ENCODE data around the gene HOXA6.

Gene HOXA6

DNA sequence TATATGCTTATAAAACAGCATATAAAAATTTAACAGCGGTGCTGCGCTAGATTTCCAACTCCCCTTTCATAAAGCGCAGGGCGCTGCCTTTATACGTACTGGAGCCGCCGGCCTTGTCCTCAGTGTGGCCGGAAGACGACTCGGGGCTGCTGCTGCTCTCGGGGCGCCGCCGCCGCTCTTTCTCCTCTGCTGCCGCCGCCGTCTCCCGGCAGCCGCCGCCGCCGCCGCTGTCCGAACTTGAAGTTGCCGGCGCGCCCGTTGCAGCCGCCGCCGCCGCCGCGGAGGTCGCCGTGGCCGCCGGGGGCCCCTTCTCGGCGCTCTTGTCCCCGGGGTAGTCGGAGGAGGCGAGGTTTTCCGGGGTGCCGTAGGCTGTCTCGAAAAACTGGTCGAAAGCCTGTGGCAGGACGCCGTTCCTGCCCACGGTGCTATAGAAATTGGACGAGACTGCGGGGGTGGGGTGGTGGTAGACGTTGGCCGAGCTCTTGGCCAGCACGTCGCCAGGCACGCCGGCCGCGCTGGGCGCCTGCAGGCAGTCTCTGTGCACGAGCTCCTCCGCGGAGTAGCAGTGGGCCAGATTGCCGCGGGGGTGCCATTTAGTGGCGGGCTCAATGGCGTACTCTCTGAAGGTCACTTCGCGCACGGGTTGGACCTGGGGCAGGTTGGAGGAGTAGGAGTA, 36.9 kb upstream of the HOXA6 start:
- no peak for DNase-seq (ENCODE audit: low spot score)

- no peak for DNase-seq (ENCODE audit: low spot score)
Measured at GRCh38 chr7:27183682-27184336, 36.2 kb upstream of the HOXA6 start.

GRCh38 chr7:27182861-27183681, 35.5 kb upstream of the HOXA6 start:
- no peak for DNase-seq (ENCODE audit: low spot score)

DNA sequence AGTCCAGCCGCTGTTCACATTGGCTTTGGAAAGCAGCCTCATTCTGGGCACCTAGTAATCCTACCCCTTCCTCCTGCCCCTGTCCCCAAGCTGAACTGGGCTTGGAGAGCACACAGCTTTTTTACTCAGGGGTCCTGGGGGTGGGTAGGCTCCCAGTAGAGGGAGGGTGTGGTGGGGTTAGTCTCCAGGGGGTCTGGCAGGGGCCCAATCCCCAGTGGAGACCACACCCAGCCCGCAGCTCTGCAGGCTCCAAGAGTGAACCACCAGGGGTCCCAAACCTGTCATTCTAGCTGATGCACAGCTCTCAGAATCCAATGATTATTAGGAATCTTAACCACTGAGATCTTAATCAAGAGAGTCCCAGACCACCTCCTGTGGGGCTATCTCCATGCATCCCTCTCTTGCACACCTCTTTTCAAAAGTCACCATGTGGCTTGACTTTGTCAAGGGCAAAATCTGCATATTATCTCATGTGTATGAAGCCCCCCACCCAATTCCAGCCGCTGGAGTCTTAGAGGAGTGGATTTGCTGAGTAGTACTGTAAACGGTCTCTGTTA, 34.8 kb upstream of the HOXA6 start:
- DNase-seq (ENCODE audit: low spot score), result no peak

DNA sequence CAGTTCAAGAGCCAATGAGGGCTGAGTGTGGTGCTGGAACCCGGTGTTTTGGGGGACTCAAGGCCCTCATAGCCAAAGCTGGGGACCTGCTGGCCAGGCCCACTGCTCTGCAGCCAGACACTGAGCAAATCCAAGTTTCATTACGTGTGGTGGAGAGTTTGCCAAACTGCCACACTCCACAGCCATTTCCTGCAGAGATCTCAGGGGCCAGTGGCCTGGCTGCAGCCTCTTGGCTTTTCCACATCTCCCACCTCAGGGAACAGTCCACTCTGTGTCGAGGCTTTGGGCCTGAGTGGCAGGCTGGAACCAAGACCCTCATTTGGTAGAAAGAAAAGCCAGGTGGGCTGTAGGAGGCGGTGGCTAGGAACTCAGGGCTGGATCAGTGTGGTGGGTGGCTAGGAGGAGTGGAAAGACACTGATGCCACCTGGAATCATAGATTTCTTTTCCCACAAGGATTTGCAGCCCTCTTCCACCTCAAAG, 34.3 kb upstream of the HOXA6 start:
- no peak for DNase-seq (ENCODE audit: low spot score)

DNA sequence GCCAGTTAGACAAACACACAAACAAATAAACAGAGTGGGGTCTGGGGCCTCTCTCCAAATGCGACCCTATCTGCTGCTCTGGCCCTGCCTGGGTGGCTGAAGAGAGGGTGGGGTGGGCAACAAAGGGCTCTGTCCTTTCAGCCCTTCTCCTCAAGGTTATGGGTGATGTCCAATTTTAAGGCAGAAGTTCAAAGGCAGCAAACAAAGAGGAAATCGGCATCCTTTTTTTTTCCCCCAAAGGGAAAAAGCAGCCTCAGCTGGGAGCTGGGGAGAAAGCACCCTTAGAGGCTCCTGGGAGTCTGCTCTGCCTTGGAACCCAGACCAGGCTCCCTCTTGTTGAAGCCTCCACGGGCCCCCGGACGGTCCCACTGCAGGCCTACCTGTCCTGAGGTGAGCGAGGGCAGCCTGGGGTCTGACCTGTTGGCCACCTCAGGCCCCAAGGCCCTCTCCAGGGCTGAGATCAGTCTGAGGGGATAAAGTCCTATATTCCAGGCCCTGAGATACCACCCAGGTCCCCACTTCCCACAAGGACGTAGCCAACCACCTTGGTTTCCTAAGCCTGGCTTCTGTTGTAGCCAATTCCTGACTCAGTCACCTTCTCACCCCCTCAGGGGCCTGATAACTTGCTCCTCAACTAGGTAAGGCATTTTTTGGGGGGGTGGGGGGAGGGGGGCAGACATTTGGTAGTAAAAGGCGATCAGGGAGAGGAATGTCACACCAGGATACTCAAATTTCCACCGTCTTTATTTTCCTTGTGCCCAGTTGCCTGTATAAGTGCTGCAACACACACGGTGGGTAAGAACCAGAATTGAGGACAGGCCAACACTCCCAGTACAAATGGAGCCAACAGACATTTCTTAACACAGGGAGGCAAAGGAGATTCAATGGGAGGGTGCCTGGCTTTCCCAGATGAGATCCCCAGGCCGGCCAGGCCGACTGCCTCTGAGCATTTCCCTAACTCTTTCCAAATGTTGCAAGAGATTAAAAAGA, 33.2 kb upstream of the HOXA6 start:
- DNase-seq (ENCODE audit: low spot score), result no peak

- DNase-seq (ENCODE audit: low spot score), result peak; percentile 85
Measured at GRCh38 chr7:27179503-27180430, 32.2 kb upstream of the HOXA6 start.

DNA sequence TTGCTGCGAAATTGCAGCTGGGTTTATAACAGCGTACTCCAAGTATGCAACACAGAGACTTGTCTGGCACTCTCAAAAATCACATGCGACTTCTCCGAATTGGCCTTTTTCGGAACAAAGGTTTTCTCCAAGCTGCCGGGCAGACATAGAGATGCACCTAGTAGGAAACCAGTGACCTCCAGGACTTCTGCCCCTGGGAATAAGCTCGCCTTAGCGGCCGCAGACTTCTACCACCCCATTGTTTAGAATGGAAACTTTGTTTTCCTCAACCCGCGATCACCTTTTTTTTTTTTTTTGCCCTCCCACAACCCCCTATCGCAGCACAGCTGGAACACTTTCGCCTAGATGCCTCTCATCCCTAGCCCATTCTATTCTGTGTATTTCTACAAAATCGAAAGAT, 31.5 kb upstream of the HOXA6 start:
- no peak for DNase-seq (ENCODE audit: low spot score)

- no peak for DNase-seq (ENCODE audit: low spot score)
Measured at GRCh38 chr7:27178366-27178765, 30.8 kb upstream of the HOXA6 start.

DNA sequence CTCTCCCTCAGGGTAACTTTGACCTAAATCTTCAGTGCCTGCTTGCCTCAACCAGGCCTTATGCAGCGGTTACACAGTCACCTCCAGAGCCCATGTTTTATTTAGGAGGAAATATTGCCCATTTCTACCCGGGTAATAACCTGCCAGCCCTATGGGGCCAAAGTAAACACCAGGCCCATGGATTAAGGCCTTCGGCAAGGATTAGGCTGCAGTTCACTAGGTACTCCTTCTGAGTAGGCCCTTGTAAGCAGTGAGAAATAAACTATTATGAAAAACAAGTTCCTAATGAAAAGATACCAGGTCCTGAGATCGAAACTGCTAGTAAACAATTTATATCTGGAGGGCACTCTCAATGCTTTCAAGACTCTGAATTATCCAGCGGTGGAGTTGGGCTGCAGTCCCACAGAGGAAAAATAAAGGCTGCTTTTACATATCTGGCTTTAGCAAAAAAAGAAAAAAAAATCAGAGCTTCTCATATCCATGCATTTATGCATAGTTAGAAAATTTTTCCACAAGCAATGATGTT, 30.3 kb upstream of the HOXA6 start:
- DNase-seq (ENCODE audit: low spot score), result no peak

GRCh38 chr7:27176962-27177794, 29.6 kb upstream of the HOXA6 start:
- DNase-seq (ENCODE audit: low spot score), result no peak

- DNase-seq (ENCODE audit: low spot score), result no peak
Measured at GRCh38 chr7:27176524-27176845, 28.9 kb upstream of the HOXA6 start.

DNA sequence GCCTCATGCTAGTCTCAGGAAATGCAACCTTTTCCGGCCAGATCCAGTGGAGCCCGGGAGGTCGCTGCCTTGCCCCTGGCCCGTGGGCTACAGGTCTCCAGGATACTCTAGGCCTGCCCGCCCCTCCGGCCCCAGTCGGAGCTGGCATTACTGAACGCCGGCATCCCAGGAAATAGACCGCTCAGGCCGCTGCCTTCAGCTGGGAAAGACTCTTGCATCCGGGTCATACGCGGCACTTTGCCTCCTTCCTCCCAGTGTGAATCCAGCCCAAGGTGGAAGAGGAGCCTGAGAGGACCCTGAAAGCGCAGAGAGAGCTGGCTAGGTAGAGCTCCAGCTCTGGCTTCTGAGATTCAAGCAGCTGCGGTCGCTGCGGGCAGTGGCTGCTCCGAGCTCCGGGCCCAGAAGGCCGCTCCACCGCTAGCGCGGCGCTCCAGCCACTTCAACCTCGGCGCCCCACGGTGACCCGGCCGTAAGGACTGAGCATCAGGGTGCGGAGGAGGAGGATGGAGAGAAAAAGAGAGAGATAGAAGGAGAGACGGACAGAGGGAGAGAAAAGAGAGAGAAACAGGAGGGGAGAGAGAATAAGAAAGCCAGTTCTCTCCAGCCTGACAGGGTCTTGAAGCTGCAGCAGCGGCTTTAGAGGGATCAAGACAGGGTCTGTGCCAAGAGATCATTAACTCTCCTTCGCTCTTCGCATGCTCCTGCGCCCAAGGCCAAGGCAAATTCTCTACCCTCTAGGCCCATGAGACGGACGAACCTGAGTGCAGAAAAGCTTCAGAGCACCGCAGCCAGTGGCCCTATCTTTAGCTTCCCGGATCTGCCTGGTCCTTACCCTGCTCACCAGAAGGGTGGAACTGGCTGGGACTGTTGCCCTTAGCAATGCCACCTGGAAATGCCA, 28.3 kb upstream of the HOXA6 start:
- DNase-seq (ENCODE audit: low spot score), result no peak

GRCh38 chr7:27174874-27175625, 27.5 kb upstream of the HOXA6 start:
- DNase-seq (ENCODE audit: low spot score), result no peak

- no peak for DNase-seq (ENCODE audit: low spot score)
Measured at GRCh38 chr7:27173956-27174873, 26.6 kb upstream of the HOXA6 start, which contains the start of gene HOXA10. TSS of gene HOXA10 (minus strand) at chr7:27174320. CDS start at chr7:27174306, 14 bp downstream.

DNA sequence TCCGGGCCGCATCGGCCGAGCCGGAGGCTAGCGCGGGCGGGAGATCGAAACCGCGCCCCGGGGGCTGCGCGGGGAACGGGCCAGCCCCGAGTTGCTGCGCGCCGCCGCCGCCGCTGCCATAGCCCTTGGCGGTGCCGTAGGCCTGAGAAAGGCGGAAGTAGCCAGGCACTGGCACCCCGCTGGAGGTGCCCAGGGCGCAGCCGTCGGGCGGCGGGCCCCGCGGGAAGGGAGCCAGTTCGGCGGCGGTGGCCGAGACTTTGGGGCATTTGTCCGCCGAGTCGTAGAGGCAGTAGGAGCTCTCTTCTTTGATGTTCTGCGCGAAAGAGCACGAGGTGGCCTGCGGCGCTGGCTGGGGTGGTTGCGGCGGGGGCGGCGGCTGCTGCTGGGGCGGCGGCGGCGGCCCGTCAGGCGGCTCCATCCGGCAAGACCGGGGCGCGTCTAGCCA, 26.0 kb upstream of the HOXA6 start:
- DNase-seq (ENCODE audit: low spot score), result no peak

Measured in hepatic stellate cell (primary cell).